Measurements from ENCODE around the gene ZNF281.

DNA sequence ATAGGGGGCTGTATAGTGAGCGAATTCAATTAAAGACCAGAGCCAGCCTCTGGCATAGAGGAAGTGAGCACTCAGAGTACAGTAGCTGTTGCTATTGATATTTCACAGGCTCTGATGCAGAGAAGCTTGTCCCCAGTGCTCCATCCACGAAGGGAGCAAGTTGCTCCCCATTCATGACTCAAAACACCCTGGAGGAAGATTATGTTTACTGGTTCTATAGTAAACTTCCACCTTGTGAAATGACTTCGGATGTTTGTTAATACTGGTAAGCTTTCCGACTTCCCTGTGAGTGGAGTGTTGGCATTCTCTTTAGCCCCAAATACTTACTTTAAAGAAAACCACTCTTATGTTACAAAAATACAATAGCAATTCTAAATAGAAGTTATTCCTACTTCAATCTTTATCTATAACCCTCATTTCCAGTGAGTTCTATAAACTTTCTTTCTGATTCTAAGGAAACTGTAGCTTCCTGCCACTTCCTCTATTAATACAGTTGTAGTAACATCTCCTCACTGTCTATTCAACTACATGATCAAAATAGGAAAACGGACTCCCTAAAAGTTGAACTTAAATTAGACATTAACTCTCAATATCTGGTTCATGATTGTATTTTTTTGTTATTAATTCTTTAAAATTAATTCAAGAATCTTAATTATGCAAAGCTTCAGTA is 46.4 kb downstream of the ZNF281 start:
- TF ChIP-seq, protein P1, sequence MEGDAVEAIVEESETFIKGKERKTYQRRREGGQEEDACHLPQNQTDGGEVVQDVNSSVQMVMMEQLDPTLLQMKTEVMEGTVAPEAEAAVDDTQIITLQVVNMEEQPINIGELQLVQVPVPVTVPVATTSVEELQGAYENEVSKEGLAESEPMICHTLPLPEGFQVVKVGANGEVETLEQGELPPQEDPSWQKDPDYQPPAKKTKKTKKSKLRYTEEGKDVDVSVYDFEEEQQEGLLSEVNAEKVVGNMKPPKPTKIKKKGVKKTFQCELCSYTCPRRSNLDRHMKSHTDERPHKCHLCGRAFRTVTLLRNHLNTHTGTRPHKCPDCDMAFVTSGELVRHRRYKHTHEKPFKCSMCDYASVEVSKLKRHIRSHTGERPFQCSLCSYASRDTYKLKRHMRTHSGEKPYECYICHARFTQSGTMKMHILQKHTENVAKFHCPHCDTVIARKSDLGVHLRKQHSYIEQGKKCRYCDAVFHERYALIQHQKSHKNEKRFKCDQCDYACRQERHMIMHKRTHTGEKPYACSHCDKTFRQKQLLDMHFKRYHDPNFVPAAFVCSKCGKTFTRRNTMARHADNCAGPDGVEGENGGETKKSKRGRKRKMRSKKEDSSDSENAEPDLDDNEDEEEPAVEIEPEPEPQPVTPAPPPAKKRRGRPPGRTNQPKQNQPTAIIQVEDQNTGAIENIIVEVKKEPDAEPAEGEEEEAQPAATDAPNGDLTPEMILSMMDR (conservative IDR thresholded peaks at IDR 0.05), result no peak
- no peak for TF ChIP-seq EZH2 (IDR thresholded peaks at IDR 0.05; ENCODE audit: low read depth)

All from PC-9 (cell line).